GM23338 (cell line): Measurements from ENCODE around the gene ICAM2. TPM values are rescaled to one million over a fixed set of nuclear protein-coding genes. Genes with fewer than 3 reads are reported as not detected.

Experiments used
- ATAC-seq: fragments of 200-7000 bp; cut with Tn5 transposase; 3 replicates; pipeline ENCODE4 v1.9.1; 2020
- DNase-seq: peaks from one replicate; pipeline ENCODE4 v3.0.0-alpha.2; 2015; ENCODE audit warnings: low spot score
- H2AFZ ChIP-seq: fragments of 200-600 bp; sonication (generic); 2 replicates; pipeline ENCODE4 v1.8.0; 2016; ENCODE audit warnings: antibody characterized with exemption, mild to moderate bottlenecking, moderate library complexity
- H3F3A ChIP-seq: fragments of 200-600 bp; sonication (generic); replicated peaks from 2 replicates; pipeline ENCODE4 v1.8.0; 2017; ENCODE audit warnings: antibody characterized with exemption, mixed run types, low read depth
- H3K27ac ChIP-seq: fragments of 200-600 bp; sonication (generic); 2 replicates; pipeline ENCODE4 v1.6.1; 2016; ENCODE audit warnings: low read depth
- H3K27me3 ChIP-seq: fragments of 200-600 bp; sonication (generic); 2 replicates; pipeline ENCODE4 v1.8.0; 2016; ENCODE audit warnings: mild to moderate bottlenecking, mixed run types, moderate library complexity; ENCODE audit not compliant: insufficient read depth
- H3K36me3 ChIP-seq: fragments of 200-600 bp; sonication (generic); 2 replicates; pipeline ENCODE4 v1.8.0; 2016; ENCODE audit warnings: mild to moderate bottlenecking; ENCODE audit not compliant: insufficient read depth
- H3K4me1 ChIP-seq: fragments of 200-600 bp; sonication (generic); 2 replicates; pipeline ENCODE4 v1.8.0; 2016; ENCODE audit warnings: mild to moderate bottlenecking, moderate library complexity; ENCODE audit not compliant: insufficient read depth
- H3K4me2 ChIP-seq: fragments of 200-600 bp; sonication (generic); 2 replicates; pipeline ENCODE4 v1.7.1; 2017; ENCODE audit warnings: mixed run types
- H3K4me3 ChIP-seq: fragments of 200-600 bp; sonication (generic); 2 replicates; pipeline ENCODE4 v1.6.1; 2016; ENCODE audit warnings: mixed run types
- H3K79me2 ChIP-seq: fragments of 200-600 bp; sonication (generic); replicated peaks from 2 replicates; pipeline ENCODE4 v1.8.0; 2017; ENCODE audit warnings: mild to moderate bottlenecking; ENCODE audit not compliant: insufficient read depth
- H3K9me2 ChIP-seq: fragments of 200-600 bp; sonication (generic); 2 replicates; pipeline ENCODE4 v1.8.0; 2017; ENCODE audit not compliant: insufficient read depth
- H4K20me1 ChIP-seq: fragments of 200-600 bp; sonication (generic); replicated peaks from 2 replicates; pipeline ENCODE4 v1.8.0; 2017; ENCODE audit warnings: mild to moderate bottlenecking; ENCODE audit not compliant: insufficient read depth
- H3K27ac Mint-ChIP-seq: 2 replicates; pipeline ENCODE4 v1.8.0; 2020; ENCODE audit warnings: inconsistent platforms, mild to moderate bottlenecking, moderate library complexity, mixed read lengths
- H3K27me3 Mint-ChIP-seq: 3 replicates; pipeline ENCODE4 v1.8.0; 2022; ENCODE audit warnings: low read depth, mild to moderate bottlenecking, moderate library complexity, mixed read lengths, inconsistent platforms; ENCODE audit not compliant: insufficient read depth, poor library complexity
- H3K36me3 Mint-ChIP-seq: 3 replicates; pipeline ENCODE4 v1.8.0; 2021; ENCODE audit warnings: low read depth, mild to moderate bottlenecking, inconsistent platforms, moderate library complexity, mixed read lengths
- H3K4me1 Mint-ChIP-seq: 3 replicates; pipeline ENCODE4 v1.8.0; 2020; ENCODE audit warnings: mild to moderate bottlenecking, inconsistent platforms, mixed read lengths
- H3K4me3 Mint-ChIP-seq: 3 replicates; pipeline ENCODE4 v1.8.0; 2021; ENCODE audit warnings: moderate library complexity, mild to moderate bottlenecking, inconsistent platforms, mixed read lengths
- H3K9me3 Mint-ChIP-seq: 3 replicates; pipeline ENCODE4 v1.8.0; 2020; ENCODE audit warnings: moderate library complexity, mild to moderate bottlenecking, inconsistent platforms, mixed read lengths
- CTCF ChIP-seq, 2 experiments: fragments of 200-600 bp in 1 of 2; sonication (generic) in 1 of 2; conservative IDR thresholded peaks; 2 replicates each; pipeline versions ENCODE4 v1.5.1 to v1.6.1; 2016 to 2017; ENCODE audit warnings: antibody characterized with exemption in 2 of 2, low read depth in 2 of 2, mild to moderate bottlenecking in 2 of 2, moderate library complexity in 1 of 2
- ETS1 ChIP-seq: IDR thresholded peaks from 2 replicates; pipeline ENCODE4 v1.6.1; 2016; ENCODE audit warnings: antibody characterized with exemption
- EZH2 ChIP-seq: fragments of 200-600 bp; sonication (generic); IDR thresholded peaks from one replicate; pipeline ENCODE4 v1.8.0; 2017; ENCODE audit warnings: antibody characterized with exemption, mild to moderate bottlenecking, low read depth; ENCODE audit not compliant: unreplicated experiment
- EZH2phosphoT487 ChIP-seq: fragments of 200-600 bp; sonication (generic); IDR thresholded peaks from one replicate; pipeline ENCODE4 v1.8.1; 2018; ENCODE audit warnings: antibody characterized with exemption; ENCODE audit not compliant: unreplicated experiment
- JUNB ChIP-seq: IDR thresholded peaks from one replicate; pipeline ENCODE4 v1.6.1; 2016; ENCODE audit warnings: antibody characterized with exemption; ENCODE audit not compliant: unreplicated experiment
- NANOG ChIP-seq: IDR thresholded peaks from 2 replicates; pipeline ENCODE4 v1.6.1; 2016; ENCODE audit warnings: antibody characterized with exemption, borderline replicate concordance
- POLR2AphosphoS5 ChIP-seq: IDR thresholded peaks from 2 replicates; pipeline ENCODE4 v1.6.1; 2016; ENCODE audit warnings: antibody characterized with exemption, low read depth
- REST ChIP-seq: IDR thresholded peaks from one replicate; pipeline ENCODE4 v1.6.1; 2018; ENCODE audit warnings: antibody characterized with exemption; ENCODE audit not compliant: unreplicated experiment
- STAT1 ChIP-seq: IDR thresholded peaks from one replicate; pipeline ENCODE4 v1.6.1; 2016; ENCODE audit warnings: antibody characterized with exemption; ENCODE audit not compliant: unreplicated experiment
- ZNF114 ChIP-seq: fragments of 250-450 bp; sonication (Bioruptor Pico); IDR thresholded peaks from 2 replicates; pipeline ENCODE4 v1.5.0; 2020; ENCODE audit warnings: mild to moderate bottlenecking, moderate library complexity
- ZNF331 ChIP-seq: fragments of 250-450 bp; sonication (Bioruptor Pico); IDR thresholded peaks from 2 replicates; pipeline ENCODE4 v1.5.0; 2020; ENCODE audit warnings: low read depth, mild to moderate bottlenecking, moderate library complexity
- ZNF462 ChIP-seq: fragments of 250-450 bp; sonication (Bioruptor Pico); IDR thresholded peaks from 2 replicates; pipeline ENCODE4 v1.5.0; 2020; ENCODE audit warnings: mild to moderate bottlenecking, moderate library complexity
- polyA plus RNA-seq: library from polyadenylated mRNA; unstranded; fragments of >200 nt; fragmentation: Nextera tagmentation; extraction: Ambion mirVana; gene quantifications from 2 replicates; pipeline ENCODE4 v1.2.1, GENCODE V29; 2016
- total RNA-seq: library from RNA; depleted of rRNA; stranded (reverse); fragments of >200 nt; shearing (Covaris generic); gene quantifications from 2 replicates; pipeline ENCODE4 v1.2.3, GENCODE V29; 2014

Gene ICAM2
- total and polyA plus RNA-seq, 2 experiments from 2014 or later: 0.31 to 0.86 TPM

- Mint-ChIP-seq H3K36me3 (no peaks in the 10 kb centered on the region), H3K9me3 (no peaks in the 10 kb centered on the region), H3K27me3 (peaks cover 4% of the 10 kb centered on the region), H3K27ac (no peak overlapping the region), H3K4me1 (peaks cover 4% of the 10 kb centered on the region; the same call in 2 of the 3 replicates), H3K4me3 (no peak overlapping the region)
- no peak for ATAC-seq
- no peak overlapping the region for H3K4me2 ChIP-seq
- H3K4me3 ChIP-seq: no peak overlapping the region
- no peaks in the 10 kb centered on the region for H3K79me2 ChIP-seq
- H3K27me3 ChIP-seq: no peaks in the 10 kb centered on the region
- no peaks in the 10 kb centered on the region; the same call in 1 of the 2 replicates for H4K20me1 ChIP-seq
- no peak for TF ChIP-seq POLR2AphosphoS5
- no peak for TF ChIP-seq EZH2phosphoT487
- no peak for TF ChIP-seq REST
- no peak for TF ChIP-seq ETS1
- TF ChIP-seq EZH2: no peak
- no peak for TF ChIP-seq ZNF331 (CRISPR knock-in tag)
- TF ChIP-seq CTCF (conservative IDR thresholded peaks at IDR 0.05; ENCODE audit: low read depth in 2 of 2): no peak
- TF ChIP-seq JUNB: no peak
- no peak for TF ChIP-seq NANOG
- TF ChIP-seq ZNF462 (CRISPR knock-in tag): no peak
- no peak for TF ChIP-seq ZNF114 (CRISPR knock-in tag)
- no peak for TF ChIP-seq STAT1
- no peaks in the 10 kb centered on the region for H3F3A ChIP-seq
- H3K4me1 ChIP-seq: no peaks in the 10 kb centered on the region
- H3K36me3 ChIP-seq: no peaks in the 10 kb centered on the region
- H2AFZ ChIP-seq: no peak overlapping the region
- no peak overlapping the region for H3K27ac ChIP-seq
- DNase-seq: no peak
- no peaks in the 10 kb centered on the region for H3K9me2 ChIP-seq
These were observed 18.1 kb upstream of the ICAM2 start for GRCh38 chr17:64038331-64039105.
